Measurements from ENCODE around the gene RITA1.

Gene RITA1

DNA sequence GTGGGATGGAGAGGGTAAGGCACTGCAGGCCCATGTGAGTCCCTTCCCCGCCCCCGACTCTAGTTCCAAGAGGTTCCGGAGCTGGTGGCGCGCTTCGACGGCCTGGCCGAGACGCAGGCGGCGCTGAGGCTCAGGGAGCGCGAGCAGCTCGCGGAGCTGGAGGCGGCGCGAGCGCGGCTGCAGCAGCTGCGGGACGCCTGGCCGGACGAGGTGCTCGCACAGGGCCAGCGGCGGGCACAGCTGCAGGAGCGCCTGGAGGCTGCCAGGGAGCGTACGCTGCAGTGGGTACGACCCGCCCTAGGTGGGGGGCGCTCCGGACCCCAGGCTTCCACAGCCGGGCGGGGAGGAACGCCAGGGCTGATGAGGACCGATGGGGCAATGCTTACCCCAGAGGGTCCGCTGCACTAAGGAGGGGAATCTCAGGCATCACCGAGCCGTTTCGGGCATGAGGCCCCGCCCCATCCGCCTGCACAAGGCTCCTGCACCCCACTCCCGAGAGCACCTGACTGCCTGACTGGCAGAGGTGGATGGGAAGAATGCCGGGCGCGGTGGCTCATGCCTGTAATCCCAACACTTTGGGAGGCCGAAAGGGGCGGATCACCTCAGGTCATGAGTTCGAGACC, 31.1 kb upstream of the RITA1 start:
- no peak for DNase-seq (ENCODE audit: low read depth in 2 of 2)

DNA sequence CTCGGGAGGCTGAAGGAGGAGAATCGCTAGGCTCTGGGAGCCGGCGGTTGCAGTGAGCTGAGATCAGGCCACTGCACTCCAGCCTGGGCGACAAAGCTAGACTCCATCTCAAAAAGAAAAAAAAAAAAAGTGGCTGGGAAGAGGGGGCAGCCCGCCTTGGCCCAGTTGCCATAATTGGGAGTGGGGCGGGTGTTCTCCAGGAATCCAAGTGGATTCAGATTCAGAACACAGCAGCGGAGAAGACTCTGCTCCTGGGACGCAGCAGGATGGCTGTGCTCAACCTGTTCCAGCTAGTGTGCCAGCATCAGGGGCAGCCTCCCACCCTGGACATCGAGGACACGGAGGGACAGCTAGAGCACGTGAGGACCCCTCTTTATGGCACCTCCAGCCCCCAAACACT, 30.5 kb upstream of the RITA1 start:
- DNase-seq (ENCODE audit: low read depth in 2 of 2), result no peak

DNA sequence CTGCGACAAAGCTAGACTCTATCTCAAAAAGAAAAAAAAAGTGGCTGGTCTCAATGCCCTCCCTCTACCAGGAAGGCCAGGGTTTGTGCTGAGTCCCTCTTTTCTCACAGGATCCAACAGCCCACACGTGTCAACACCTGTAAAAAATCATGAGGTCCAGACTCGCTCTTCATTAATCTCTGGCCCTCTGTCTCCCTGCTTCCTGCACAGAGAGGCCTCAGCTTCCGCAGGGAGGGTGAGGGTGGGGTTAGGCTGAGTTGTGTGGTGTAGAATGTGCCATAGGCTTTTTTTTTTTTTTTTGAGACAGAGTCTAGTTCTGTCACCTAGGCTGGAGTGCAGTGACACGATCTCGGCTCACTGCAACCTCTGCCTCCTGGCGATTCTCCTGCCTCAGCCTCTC, 29.9 kb upstream of the RITA1 start:
- no peak for DNase-seq (ENCODE audit: low read depth in 2 of 2)

DNA sequence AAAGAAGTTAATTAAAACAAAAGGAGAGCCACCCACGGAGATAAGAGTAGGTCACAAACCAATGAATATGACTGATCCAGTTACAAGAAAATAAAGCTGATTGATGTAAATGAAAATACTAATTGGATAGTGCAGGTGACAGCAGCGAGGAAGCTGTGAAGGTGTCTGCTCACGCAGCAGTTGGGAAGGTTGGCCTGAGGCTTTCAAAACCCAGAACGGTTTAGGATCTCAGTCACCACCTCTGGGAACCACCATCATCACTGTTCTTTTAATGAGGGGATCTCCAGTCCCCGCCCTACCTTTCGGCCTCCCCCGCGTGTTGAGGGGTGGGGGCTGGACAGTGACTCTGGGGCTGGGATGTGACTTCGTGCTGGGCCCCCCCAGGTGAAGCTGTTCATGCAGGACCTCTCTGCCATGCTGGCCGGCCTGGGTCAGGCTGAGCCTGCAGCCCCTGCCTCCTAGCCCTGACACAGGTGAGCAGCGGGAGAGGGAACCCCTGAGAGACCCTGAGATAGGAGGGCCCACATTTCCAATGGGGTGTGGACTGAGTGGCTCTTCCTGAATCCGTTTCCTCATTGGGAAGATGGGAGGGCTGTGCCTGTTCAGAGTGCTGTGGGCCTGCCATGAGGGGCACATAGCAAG, 28.2 kb upstream of the RITA1 start:
- no peak for DNase-seq (ENCODE audit: low read depth in 2 of 2)

DNA sequence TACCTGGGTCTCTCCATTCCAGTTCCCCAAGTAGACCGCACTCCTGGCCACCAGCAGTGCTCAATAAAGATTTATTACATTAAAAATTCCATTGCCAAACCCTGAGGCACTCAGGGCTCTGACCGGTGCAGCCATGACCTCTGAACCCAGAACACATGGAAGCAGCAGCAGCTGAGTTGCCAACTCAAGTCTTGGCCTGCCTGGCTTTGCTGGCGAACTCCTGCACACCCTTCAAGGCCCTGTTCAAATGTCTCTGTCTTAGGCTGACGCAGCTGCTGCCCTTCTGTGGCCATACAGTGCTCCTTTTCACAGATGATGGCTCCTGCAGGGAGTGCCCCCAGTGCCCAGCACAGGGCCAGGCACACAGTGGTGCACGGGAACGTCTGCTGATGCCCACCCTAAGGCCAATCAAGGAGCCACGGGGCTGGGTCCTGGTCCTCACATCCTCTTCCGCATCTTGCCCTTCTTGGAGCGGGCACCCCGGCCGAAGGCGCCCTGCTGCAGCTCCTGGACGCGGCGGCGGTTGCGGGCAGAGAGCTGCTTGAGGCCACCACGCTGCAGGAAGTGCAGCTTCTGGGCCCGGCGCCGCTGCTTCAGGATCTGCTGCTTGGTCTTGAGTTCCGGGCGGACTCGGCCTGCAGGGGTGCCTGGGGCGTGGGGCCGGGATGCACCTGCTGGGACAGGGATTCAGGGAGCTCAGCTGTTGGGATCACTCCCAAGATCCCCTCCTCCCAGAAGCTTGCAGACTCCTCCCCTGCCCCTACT, 26.9 kb upstream of the RITA1 start:
- DNase-seq (ENCODE audit: low read depth in 2 of 2), result no peak

DNA sequence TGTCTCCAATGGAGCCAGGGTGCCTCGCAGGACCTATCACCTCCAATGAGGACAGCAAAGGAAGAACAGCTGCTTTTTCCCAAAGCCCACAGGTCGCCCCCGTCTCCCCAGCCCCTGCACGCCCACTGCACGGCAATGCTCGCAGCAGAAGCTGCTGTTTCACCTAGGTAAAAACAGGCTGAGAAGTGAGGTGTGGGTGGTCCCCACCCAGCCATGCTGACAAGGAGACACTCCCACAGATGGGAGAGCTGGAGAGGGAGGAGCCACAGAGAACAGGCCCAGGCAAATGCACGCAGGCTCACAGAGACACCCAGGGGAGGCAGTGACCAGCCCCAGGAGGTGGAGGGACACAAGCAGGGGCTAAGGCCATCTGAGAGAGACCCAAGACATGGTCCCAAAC, 25.6 kb upstream of the RITA1 start:
- DNase-seq (ENCODE audit: low read depth in 2 of 2), result no peak

DNA sequence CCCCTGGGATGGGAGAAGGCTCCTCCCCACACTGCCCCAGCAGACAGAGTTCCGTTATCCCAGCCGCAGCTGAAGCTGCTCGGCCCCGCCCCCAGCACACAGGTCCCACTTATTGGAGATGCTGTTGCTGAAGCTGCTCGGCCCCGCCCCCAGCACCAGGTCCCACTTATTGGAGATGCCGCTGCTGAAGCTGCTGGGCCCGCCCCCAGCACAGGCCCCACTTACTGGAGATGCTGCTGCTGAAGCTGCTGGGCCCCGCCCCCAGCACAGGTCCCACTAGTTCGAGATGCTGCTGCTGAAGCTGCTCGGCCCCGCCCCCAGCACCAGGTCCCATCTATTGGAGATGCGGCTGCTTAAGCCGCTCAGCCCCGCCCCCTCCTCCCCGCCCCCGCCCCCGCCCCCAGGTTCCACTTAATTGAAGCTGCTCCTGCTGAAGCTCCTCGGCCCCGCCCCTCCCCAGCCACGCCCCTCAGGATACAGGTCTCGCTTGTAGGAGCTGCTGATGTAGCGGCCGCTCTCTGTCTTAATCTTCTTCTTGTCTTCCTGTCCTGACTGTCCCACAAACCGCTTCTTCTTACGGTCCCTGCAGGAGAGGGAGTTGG, 24.0 kb upstream of the RITA1 start:
- DNase-seq (ENCODE audit: low read depth in 2 of 2), result peak in 1 of 2 donors; percentile 16

DNA sequence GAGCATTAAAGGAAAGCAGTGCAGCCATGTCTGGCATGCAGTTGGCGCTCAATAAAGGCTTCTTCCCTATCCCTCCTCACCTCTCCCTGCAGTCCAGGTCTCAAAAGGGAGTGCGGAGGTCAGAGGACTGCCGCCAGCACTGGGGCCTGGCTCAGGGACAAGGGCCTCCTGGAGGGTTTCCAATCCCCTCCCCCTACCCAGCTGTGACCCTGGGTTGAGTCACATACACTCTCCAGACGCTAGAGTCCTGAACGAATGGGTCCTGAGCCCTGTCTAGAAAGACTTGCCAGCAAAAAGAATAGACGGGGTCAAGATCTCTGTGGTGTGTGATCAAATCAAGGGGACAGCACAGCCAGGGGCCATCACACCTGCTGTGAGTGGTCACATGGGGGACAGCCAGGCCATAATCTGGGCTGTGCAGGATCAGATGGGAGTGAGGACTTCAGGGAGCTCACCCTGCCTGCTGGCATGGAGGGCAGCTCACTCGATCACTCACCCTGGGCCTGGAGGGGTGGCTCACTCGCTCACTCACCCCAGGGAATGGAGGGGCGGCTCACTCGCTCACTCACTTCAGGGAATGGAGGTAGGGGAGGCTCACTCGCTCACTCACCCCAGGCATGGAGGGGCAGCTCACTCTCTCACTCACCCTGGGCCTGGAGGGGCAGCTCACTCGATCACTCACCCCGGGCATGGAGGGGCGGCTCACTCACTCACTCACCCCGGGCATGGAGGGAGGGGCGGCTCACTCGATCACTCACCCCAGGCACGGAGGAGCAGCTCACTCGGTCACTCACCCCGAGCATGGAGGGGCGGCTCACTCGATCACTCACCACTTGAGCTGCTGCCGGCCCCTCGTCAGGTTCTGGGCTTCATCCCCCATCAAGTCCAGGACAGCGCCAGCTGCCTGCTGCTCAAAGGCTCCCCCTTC, 23.2 kb upstream of the RITA1 start:
- DNase-seq (ENCODE audit: low read depth in 2 of 2), result no peak

DNA sequence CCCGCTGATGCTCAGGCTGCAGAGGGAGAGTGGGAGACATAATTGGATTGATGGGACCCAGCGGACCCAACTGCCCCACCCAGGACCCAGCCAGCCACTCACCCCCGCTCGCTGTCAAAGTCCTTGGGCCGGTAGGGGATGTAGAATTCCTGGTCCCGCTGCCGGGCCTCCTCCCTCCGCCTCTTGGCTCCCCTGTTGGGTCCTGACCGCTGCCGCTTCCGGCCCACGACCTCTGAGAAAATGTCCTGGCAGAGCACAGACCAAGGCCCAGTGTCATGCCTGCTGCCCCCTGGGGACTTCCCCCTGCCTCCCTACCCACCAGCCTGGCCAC, 22.5 kb upstream of the RITA1 start:
- no peak for DNase-seq (ENCODE audit: low read depth in 2 of 2)

DNA sequence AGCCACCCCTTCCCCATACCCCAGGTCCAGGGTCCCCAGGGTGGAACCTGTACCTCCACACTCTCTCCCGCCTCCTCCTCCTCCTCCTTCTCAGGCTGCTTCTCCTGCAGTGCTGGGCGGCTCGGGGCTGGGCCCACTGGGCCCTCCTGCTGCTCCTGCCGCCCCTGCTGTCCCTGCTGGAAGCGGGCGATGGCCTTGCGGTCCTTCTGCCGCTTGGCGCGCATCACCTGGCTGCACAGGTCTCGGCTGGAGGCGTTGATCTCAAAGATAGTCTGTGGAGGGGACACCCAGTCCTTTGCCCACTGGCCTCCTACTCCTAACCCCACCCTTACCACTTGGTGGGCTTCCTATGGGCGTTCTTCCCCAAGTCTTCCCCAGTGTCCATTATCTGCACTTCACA, 21.5 kb upstream of the RITA1 start:
- no peak for DNase-seq (ENCODE audit: low read depth in 2 of 2)

DNA sequence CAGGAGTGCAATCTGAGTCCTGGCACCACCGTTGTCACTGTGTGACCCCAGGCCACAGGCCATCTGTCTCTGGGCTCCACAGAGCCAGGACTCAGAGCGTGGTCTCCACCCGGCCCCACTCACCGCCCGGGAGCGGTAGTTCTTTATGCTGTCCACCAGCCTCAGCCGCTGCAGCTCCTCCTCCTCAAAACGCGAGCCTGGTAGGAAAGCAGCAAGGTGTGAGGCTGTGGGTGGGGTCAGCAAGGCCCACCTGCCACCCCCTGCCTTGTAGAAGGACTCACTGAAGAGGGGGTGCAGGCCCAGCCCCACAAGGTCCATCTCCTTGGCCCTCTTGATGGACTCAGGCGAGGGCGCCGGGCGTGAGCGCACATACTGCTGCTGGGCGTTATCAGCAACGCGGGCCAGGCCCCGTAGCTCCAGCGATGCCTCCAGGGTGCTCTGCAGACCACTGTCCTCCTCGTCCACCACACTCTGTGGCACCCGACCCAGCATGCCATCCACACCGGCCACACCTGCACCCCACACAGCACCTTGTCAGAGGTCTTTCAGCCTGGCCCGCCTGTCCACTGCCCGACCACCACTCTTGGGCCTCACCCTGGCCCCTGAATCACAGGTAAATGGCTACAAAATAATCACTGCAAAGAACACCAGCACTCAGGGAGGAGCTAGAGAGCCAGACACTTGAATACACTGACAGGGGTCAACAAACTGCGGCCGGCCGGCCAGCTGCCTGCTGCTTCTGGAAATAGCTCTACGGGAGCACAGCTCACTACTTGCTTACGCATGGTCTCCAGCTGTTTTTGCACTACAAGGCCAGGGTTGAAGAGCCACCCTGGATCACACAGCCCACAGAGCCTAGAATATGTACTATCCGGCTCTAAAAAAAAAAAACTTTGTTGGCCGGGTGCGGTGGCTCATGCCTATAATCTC, 19.7 kb upstream of the RITA1 start:
- no peak for DNase-seq (ENCODE audit: low read depth in 2 of 2)

DNA sequence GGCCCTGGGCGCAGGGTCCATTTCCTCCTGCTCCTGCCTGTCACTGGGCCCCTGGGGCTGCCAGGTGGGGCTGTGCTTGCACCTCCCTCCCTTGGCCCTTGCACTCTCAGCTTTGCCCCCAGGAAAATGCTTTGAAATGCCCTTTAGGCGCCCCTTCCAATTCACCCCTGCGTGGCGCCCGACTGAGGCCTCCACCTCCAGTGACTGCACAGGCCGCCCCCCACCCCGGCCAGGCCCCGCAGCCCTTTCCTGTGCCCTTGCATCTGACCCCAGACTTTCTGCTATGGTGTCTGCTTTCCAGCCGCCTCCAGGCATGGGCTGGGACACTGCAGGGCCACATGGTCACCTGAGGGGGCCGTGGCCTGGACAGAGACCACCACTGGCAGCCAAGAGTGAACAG, 17.7 kb upstream of the RITA1 start:
- DNase-seq (ENCODE audit: low read depth in 2 of 2), result no peak

DNA sequence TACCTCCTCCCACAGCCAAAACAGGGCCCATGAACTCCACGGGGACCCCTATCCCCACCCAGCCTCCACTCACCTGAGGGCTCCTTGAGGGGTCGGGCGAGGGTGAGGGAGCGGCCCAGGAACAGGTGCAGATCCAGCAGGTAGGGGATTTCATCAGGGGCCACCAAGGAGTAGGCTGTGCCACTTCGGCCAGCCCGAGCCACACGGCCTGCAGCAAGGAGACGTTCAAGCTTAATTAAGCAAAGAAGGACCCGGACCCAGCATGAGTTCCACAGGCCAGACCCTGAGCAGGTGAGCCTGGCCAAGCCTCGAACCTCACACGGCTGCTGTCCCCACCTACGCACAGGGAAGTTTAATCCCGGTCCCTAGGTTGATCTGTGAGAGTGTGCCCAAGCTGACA, 15.8 kb upstream of the RITA1 start:
- no peak for DNase-seq (ENCODE audit: low read depth in 2 of 2)

DNA sequence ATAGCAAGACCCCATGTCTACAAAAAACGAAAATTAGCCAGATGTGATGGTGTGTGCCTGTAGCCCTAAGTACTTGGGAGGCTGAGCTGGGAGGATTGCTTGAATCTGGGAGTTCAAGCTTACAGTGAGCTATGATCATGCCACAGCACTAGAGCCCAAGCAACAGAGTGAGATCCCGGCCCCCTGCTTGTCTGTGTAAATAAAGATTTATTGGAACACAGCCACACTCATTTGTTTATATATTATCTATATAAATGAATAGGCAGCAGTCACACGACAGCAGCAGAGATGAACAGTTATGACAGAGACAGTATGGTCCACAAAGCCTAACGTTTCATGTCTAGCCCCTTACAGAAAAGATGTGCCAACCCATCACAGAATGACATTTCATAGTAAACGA, 15.1 kb upstream of the RITA1 start:
- no peak for DNase-seq (ENCODE audit: low read depth in 2 of 2)

DNA sequence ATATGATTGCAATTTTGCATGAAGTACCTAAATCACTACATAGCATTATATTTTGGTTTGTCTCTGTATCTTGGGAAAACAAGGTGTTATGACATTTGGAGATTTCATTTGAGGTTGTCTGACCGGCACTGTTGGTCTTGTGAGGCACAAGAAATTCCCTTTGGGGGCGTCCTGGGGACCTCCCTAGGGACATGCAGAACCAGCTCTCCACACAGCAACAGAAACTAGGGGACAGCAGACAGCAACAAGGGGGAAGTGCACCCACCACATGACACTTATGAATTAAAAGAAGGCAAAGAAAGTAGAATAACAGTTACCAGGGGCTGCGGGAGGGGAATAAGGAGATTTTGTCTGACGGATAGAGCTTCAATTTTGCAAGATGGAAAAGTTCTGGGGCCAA, 14.6 kb upstream of the RITA1 start:
- DNase-seq (ENCODE audit: low read depth in 2 of 2), result no peak

DNA sequence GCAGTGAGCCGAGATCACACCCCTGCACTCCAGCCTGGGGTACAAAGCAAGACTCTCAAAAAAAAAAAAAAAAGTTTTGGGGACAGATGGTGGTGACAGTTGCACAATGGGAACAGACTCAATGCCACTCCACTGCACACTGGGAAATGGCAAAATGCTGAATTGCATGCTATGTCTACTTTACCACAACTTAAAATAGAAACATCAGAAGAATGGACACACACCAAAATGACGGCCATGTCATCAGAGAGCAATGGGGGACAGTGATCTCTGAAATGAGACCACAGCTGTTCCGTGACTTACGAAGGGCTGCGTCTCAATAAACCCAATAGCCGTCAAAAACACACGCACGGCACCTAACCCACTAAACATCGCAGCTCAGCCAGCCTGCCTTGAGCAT, 14.0 kb upstream of the RITA1 start:
- DNase-seq (ENCODE audit: low read depth in 2 of 2), result no peak

DNA sequence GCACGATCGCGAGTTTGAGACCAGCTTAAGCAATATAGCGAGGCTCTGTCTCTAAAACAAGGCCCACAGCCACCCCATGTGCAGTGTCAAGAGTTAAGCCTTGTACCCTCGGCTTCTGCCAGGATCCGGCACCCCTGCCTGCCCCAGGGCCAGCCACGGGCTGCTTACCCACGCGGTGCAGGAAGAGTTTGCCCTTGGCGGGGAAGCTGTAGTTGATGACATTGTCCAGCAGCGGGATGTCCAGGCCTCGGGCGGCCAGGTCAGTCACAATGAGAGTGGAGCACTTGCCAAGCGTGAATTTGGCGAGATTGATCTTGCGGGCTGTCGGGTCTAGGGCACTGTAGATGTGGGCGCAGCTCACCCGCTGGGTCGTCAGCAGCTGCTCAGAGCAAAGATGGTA, 13.3 kb upstream of the RITA1 start:
- DNase-seq (ENCODE audit: low read depth in 2 of 2), result no peak

DNA sequence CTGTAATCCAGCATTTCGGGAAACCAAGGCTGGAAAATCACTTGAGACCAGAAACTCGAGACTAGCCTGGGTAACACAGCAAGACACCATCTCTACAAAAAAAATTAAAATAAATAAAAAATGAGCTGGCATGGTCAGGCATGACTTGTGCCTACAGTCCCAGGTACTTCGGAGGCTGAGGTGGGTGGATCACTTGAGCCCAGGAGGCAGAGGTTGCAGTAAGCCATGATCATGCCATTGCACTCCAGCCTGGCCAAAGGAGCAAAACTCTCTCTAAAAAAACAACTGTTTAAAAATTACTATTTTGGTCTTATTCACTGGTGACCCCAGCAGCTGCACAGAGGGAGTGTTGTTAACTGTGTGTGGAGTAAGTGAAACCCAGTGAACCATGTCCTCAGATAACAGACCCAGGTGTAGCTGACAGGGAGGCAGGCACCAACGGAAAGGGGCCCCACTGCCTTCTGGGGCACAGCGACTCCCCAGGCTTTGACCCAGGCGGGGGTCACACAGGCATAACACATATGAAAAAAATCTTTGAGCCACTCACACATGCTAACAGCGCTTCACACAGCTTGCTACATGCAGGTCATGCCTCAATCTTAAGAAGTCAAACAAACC, 12.3 kb upstream of the RITA1 start:
- DNase-seq (ENCODE audit: low read depth in 2 of 2), result no peak

DNA sequence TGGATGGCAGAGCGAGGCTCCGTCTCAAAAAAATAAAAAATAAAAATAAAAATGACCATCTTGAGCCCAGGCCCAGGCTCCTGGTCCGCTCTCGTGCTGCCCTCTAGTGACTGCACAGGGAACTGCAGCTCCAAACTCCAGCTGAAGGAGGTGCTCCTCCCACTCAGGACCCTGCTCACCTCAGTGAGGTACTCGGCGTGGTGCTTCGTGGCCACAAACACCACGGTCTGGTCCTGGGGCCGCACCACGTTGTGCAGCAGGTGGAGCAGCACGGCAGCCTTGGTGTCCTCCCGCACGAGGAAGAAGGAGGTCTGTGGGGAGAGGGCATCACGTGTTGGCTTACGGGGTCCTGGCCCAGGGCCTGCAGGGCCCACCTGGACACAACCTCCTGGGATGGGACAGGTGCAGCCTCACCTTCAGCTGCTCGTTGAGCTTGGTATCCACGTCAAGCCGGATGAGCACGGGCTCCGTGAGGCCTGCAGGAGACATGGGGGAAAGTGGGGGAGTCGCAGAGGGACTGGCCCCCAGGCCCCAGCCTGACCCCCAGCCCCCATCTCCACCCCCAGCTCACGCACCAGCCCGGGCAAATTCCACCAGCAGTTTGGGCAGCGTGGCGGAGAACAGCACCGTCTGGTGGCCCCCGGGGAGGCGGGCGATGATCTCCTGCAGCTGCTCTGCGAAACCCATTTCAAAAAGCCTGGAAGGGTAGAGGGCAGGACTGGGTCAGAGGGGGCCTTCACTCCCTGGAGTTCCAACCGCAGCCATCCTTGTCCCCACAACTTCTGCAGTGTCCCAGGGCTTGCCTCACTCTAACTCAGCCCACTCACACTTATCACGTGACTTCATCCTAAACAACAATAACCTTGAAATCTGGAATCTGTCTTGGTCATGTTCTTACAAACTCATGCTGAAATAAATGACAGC, 10.8 kb upstream of the RITA1 start:
- peak; percentile 45 to 60 for DNase-seq (ENCODE audit: low read depth in 2 of 2)

Data from stimulated activated CD8-positive, alpha-beta memory T cell treated with anti-CD3 and anti-CD28 coated beads, Interleukin-15, amount 100 ng/mL, for 48 hours (primary cell).